Neural cell (in vitro differentiated cells): ENCODE data around the gene SPOCK1.

Experiments
- EZH2 ChIP-seq: fragments of 200-600, 300-800 bp; shearing (Covaris generic), sonication (generic); IDR thresholded peaks from 2 replicates; pipeline ENCODE4 v1.6.1; 2014; ENCODE audit warnings: antibody characterized with exemption, low read length, borderline replicate concordance, mild to moderate bottlenecking; ENCODE audit not compliant: insufficient read depth, poor library complexity, severe bottlenecking
- MXI1 ChIP-seq: fragments of 450-650 bp; conservative IDR thresholded peaks from 2 replicates; pipeline ENCODE4 v1.6.1; 2014; ENCODE audit warnings: antibody characterized with exemption, mild to moderate bottlenecking; ENCODE audit not compliant: poor library complexity, severe bottlenecking
- POLR2AphosphoS5 ChIP-seq: IDR thresholded peaks from 2 replicates; pipeline ENCODE4 v1.6.1; 2012
- TAF1 ChIP-seq: IDR thresholded peaks from 2 replicates; pipeline ENCODE4 v1.6.1; 2012; ENCODE audit warnings: low read depth
- TF ChIP-seq, protein P1 (sequence below): fragments of 450-650 bp; IDR thresholded peaks from 2 replicates; pipeline ENCODE4 v1.5.1; 2014; ENCODE audit warnings: antibody characterized with exemption, mild to moderate bottlenecking, moderate library complexity; ENCODE audit not compliant: poor library complexity, severe bottlenecking

DNA sequence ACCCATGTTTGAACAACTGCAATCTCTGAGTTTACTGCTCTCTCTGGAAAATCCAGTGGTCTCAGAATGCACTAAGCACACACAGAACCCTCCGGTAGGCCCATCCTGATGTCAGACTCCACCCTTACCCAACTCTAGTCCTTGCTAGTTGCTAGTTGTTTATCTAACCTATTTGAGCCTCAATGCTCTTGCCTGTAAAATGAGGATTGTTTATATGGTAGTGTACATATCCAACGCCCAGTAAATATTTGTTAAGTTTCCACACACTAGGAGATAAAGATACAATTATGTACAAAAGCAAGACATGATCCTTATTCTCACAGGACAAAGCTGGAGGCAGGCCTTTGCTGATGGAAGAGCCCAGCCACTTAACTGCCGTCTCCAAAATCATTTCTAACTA lies 192.2 kb downstream of the SPOCK1 start:
- TF ChIP-seq, protein P1, sequence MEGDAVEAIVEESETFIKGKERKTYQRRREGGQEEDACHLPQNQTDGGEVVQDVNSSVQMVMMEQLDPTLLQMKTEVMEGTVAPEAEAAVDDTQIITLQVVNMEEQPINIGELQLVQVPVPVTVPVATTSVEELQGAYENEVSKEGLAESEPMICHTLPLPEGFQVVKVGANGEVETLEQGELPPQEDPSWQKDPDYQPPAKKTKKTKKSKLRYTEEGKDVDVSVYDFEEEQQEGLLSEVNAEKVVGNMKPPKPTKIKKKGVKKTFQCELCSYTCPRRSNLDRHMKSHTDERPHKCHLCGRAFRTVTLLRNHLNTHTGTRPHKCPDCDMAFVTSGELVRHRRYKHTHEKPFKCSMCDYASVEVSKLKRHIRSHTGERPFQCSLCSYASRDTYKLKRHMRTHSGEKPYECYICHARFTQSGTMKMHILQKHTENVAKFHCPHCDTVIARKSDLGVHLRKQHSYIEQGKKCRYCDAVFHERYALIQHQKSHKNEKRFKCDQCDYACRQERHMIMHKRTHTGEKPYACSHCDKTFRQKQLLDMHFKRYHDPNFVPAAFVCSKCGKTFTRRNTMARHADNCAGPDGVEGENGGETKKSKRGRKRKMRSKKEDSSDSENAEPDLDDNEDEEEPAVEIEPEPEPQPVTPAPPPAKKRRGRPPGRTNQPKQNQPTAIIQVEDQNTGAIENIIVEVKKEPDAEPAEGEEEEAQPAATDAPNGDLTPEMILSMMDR = no peak
- no peak for TF ChIP-seq MXI1
- TF ChIP-seq EZH2 = no peak
- TF ChIP-seq POLR2AphosphoS5 = no peak
- no peak for TF ChIP-seq TAF1
